NCI-H2196 treated with DMSO at 0.1 percent for 48 hours (cell line): ENCODE measurements around the gene AHRR.
"Not testable (repeated sequence)": the region's sequence is repeated elsewhere in the genome, so short reads cannot be mapped to it uniquely, and the experiment has no call there.

ENCODE experiments used
- DNase-seq: peaks from one replicate; lab custom pipeline; 2025; ENCODE audit not compliant: unreplicated experiment; lab: John Stamatoyannopoulos, UW

The AHRR gene

GRCh38 chr5:483011-483410, 161.5 kb downstream of the AHRR start:
- DNase-seq = no peak

GRCh38 chr5:483434-484140, 162.1 kb downstream of the AHRR start:
- no peak for DNase-seq

GRCh38 chr5:484556-484955, 163.0 kb downstream of the AHRR start:
- no peak for DNase-seq

GRCh38 chr5:485113-485945, 163.8 kb downstream of the AHRR start:
- DNase-seq = no peak

GRCh38 chr5:485946-486491, 164.5 kb downstream of the AHRR start:
- no peak for DNase-seq

- not testable (repeated sequence) for DNase-seq
Measured at GRCh38 chr5:486597-486996, 165.1 kb downstream of the AHRR start.
